ENCODE results near the gene TFEB. TPM values are rescaled to one million over a fixed set of nuclear protein-coding genes. Genes with fewer than 3 reads are reported as not detected.

Gene TFEB
- 0.13 and 0.46 TPM in 2 replicates for total RNA-seq (ENCODE audit: low replicate concordance)

GRCh38 chr6:41735427-41736185 is at the start of gene TFEB:
TSS of gene TFEB (minus strand) at chr6:41735608. CDS start at chr6:41691213, 44,395 bp downstream.
- Histone ChIP-seq H3K36me3 (no peaks in the 10 kb centered on the region), H3K79me2 (ENCODE audit: low read depth) (no peaks in the 10 kb centered on the region), H2AFZ (replicated peaks) (peak within 1 kb of the TSS; percentile 88), H3K9ac (no peak within 1 kb of the TSS), H4K20me1 (ENCODE audit: low read depth) (peaks cover 6% of the 10 kb centered on the region), H3K4me2 (peak within 1 kb of the TSS; percentile 96), H3F3A (ENCODE audit: low read depth) (peaks cover 41% of the 10 kb centered on the region), H3K27ac (no peak within 1 kb of the TSS), H3K27me3 (peaks cover 34% of the 10 kb centered on the region), H3K4me1 (peaks cover 25% of the 10 kb centered on the region), H3K4me3 (peak within 1 kb of the TSS; percentile 77), H3K9me3 (ENCODE audit: low read depth) (no peaks in the 10 kb centered on the region)
- Mint-ChIP-seq H3K27me3 (ENCODE audit: insufficient read depth, low read depth) (peaks cover 12% of the 10 kb centered on the region), H3K36me3 (no peaks in the 10 kb centered on the region), H3K4me3 (peak within 1 kb of the TSS; percentile 85), H3K9me3 (no peaks in the 10 kb centered on the region), H3K4me1 (peaks cover 26% of the 10 kb centered on the region), H3K27ac (peak within 1 kb of the TSS; percentile 21)
- peak; percentile 96 for DNase-seq (ENCODE audit: low spot score)
- TF ChIP-seq EZH2 (IDR thresholded peaks at IDR 0.05) (peak; percentile 4), EZH2phosphoT487 (IDR thresholded peaks at IDR 0.05) (no peak), CTCF (IDR thresholded peaks at IDR 0.05) (peak; percentile 79)

- Mint-ChIP-seq H3K36me3 (peaks cover 5% of the 10 kb centered on the region), H3K4me1 (peaks cover 12% of the 10 kb centered on the region), H3K27ac (no peak overlapping the region), H3K4me3 (peak overlapping the region; percentile 98), H3K27me3 (ENCODE audit: insufficient read depth, low read depth) (peaks cover 9% of the 10 kb centered on the region), H3K9me3 (no peaks in the 10 kb centered on the region)
- Histone ChIP-seq H3K4me3 (no peak overlapping the region), H3K9ac (no peak overlapping the region), H3K27me3 (peaks cover 36% of the 10 kb centered on the region), H3K4me2 (no peak overlapping the region), H3K36me3 (no peaks in the 10 kb centered on the region), H3K4me1 (peaks cover 5% of the 10 kb centered on the region), H3K79me2 (ENCODE audit: low read depth) (peaks cover 21% of the 10 kb centered on the region), H3F3A (ENCODE audit: low read depth) (peaks cover 36% of the 10 kb centered on the region), H3K27ac (no peak overlapping the region), H2AFZ (replicated peaks) (no peak overlapping the region), H3K9me3 (ENCODE audit: low read depth) (no peaks in the 10 kb centered on the region), H4K20me1 (ENCODE audit: low read depth) (no peaks in the 10 kb centered on the region)
- no peak for DNase-seq (ENCODE audit: low spot score)
- TF ChIP-seq EZH2 (IDR thresholded peaks at IDR 0.05): no peak
- TF ChIP-seq CTCF (IDR thresholded peaks at IDR 0.05): no peak
- no peak for TF ChIP-seq EZH2phosphoT487 (IDR thresholded peaks at IDR 0.05)
These were observed 49.3 kb upstream of the TFEB start for GRCh38 chr6:41784581-41785171.

- Mint-ChIP-seq H3K36me3 (no peaks in the 10 kb centered on the region), H3K27me3 (ENCODE audit: insufficient read depth, low read depth) (peaks cover 9% of the 10 kb centered on the region), H3K4me1 (peaks cover 14% of the 10 kb centered on the region), H3K4me3 (no peak overlapping the region), H3K27ac (no peak overlapping the region), H3K9me3 (no peaks in the 10 kb centered on the region)
- H3K4me3 ChIP-seq: no peak overlapping the region
- H3K9ac ChIP-seq: no peak overlapping the region
- H3K27ac ChIP-seq: no peak overlapping the region
- no peak for TF ChIP-seq CTCF (IDR thresholded peaks at IDR 0.05)
- no peak for TF ChIP-seq EZH2phosphoT487 (IDR thresholded peaks at IDR 0.05)
- TF ChIP-seq EZH2 (IDR thresholded peaks at IDR 0.05): no peak
- no peaks in the 10 kb centered on the region for H3K36me3 ChIP-seq
- peaks cover 36% of the 10 kb centered on the region for H3K27me3 ChIP-seq
- no peak for DNase-seq (ENCODE audit: low spot score)
- H3K4me2 ChIP-seq: no peak overlapping the region
- peaks cover 7% of the 10 kb centered on the region for H3K79me2 ChIP-seq (ENCODE audit: low read depth)
- H3F3A ChIP-seq (ENCODE audit: low read depth): peaks cover 26% of the 10 kb centered on the region
- H3K4me1 ChIP-seq: peaks cover 12% of the 10 kb centered on the region
- no peaks in the 10 kb centered on the region for H3K9me3 ChIP-seq (ENCODE audit: low read depth)
- H2AFZ ChIP-seq (replicated peaks): no peak overlapping the region
- no peaks in the 10 kb centered on the region for H4K20me1 ChIP-seq (ENCODE audit: low read depth)
These were observed 47.8 kb upstream of the TFEB start for GRCh38 chr6:41783106-41783780.
